ENCODE data around the gene HVCN1. TPM values are rescaled to one million over a fixed set of nuclear protein-coding genes. Genes with fewer than 3 reads are reported as not detected.
A peak's percentile ranks its signal among the peaks of the same experiment; 100 is the strongest.

Gene HVCN1
- total and polyA plus RNA-seq, 2 of the 13 experiments (the other 11 are each of a cell fraction or from before 2014, with no cell fraction given) = 0.49 to 1.3 TPM

DNA sequence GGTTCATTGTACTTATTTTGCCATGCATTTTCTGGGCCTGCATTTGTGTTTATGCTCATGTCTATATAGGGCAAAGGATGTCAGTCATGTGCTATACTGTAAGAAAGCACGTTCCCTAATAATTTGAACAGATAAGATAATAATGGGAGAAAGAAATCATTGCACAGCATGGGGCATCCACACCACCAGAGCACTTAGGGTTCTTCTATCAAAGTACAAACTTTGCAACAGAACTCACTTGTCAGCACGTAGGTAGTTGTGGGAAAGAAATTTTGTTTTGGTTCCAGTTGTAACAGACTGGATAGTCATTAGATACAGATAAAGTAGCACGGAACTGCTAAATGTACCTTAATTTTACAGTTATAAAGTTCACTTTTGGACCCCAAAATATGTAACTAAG lies 43.7 kb upstream of the HVCN1 start (continued):
- TF ChIP-seq ZNF552 (CRISPR knock-in tag; IDR thresholded peaks at IDR 0.05; ENCODE audit: borderline replicate concordance) (no peak), ATRX (CRISPR knock-in tag; IDR thresholded peaks at IDR 0.05; ENCODE audit: borderline replicate concordance) (no peak), ARNT (IDR thresholded peaks at IDR 0.05) (no peak), RBM39 (IDR thresholded peaks at IDR 0.05; ENCODE audit: low read depth, low read length, poor library complexity, severe bottlenecking) (no peak), ZNF296 (CRISPR knock-in tag; conservative IDR thresholded peaks at IDR 0.05) (no peak), ZNF605 (CRISPR knock-in tag; IDR thresholded peaks at IDR 0.05) (no peak)

DNA sequence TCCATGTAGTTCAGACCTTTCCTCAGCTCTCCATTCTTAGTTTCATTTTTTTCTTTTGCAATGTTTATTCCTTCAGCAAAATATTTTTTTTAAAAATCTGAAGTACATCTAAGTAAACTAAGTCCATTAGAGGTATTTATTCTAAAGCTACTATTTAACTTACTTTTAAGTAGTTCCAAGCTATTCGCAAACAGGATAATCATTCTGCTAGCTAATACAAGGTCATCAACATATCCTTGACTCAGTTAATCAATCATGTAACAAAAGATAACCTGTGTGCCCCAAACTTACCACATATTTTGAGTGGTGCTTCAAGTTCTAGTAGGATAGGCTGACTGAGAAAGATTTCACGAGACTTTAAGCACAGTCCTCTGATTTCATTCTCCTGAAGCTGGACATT lies 42.6 kb upstream of the HVCN1 start:
- 63% methylated on average over 2 of the region's 2 CpGs for WGBS (ENCODE audit: low lambda C conversion rate)
- intact Hi-C loops (cut with micrococcal nuclease; ENCODE audit: unreplicated experiment) (no loop called here), in situ Hi-C loops (cut with HindIII; ENCODE audit: extremely low pct_ligation_motif_present, low pct_unique_long_range_greater_than_20kb) (no loop called here)
- Histone ChIP-seq H3K9me3 (ENCODE audit: low read length) (no peaks in the 10 kb centered on the region), H3K4me3 (replicated peaks in 1 of 3; ENCODE audit: insufficient read depth in 1 of 3, low read depth in 2 of 3, low read length in 3 of 3) (no peak overlapping the region), H3K27ac (ENCODE audit: extremely low read length, insufficient read depth, low read length) (no peak overlapping the region), H3K27me3 (ENCODE audit: control insufficient read depth in 1 of 2, insufficient read depth in 2 of 2, low read length in 2 of 2) (no peaks in the 10 kb centered on the region), H3K4me2 (ENCODE audit: low read depth, low read length) (no peak overlapping the region), H2AFZ (ENCODE audit: low read length) (no peak overlapping the region), H3K9ac (ENCODE audit: insufficient read depth, low read depth, low read length) (no peak overlapping the region), H3K79me2 (ENCODE audit: insufficient read depth, low read length) (peaks cover 71% of the 10 kb centered on the region), H3K4me1 (ENCODE audit: insufficient read depth, low read length) (peaks cover 80% of the 10 kb centered on the region), H4K20me1 (ENCODE audit: insufficient read depth, low read length) (peaks cover 81% of the 10 kb centered on the region), H3K36me3 (replicated peaks in 1 of 2; ENCODE audit: control insufficient read depth in 1 of 2, insufficient read depth in 2 of 2, low read length in 2 of 2) (peaks cover 23 to 76% of the 10 kb centered on the region in 2 experiments)
- ATAC-seq (no peak; the same call in 2 of the 3 replicates), FAIRE-seq (peak; percentile 43), DNase-seq (ENCODE audit: low spot score) (no peak)
- ChIA-PET POLR2A (interaction anchor here (0.6 kb wide), 1 partner anchor 10 kb away, joined by 3 read pairs; no protein-coding TSS in a partner anchor), CTCF (ENCODE audit: low intra/inter-chr PET ratio, low total read pairs) (no interaction called here)
- BruUV-seq (replicated peaks) = no TSS peak
- 0 out of 2 replicates have a peak, but pooled peaks have one; percentile 45 for TF ChIP-seq GATAD2A (CRISPR knock-in tag; IDR thresholded peaks at IDR 0.05)
- 0 out of 2 replicates have a peak, but pooled peaks have one; percentile 20 for TF ChIP-seq ISL2 (CRISPR knock-in tag; IDR thresholded peaks at IDR 0.05)
- TF ChIP-seq, protein P1, sequence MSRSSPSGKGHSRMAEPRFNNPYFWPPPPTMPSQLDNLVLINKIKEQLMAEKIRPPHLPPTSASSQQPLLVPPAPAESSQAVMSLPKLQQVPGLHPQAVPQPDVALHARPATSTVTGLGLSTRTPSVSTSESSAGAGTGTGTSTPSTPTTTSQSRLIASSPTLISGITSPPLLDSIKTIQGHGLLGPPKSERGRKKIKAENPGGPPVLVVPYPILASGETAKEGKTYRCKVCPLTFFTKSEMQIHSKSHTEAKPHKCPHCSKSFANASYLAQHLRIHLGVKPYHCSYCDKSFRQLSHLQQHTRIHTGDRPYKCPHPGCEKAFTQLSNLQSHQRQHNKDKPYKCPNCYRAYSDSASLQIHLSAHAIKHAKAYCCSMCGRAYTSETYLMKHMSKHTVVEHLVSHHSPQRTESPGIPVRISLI (CRISPR knock-in tag; IDR thresholded peaks at IDR 0.05; ENCODE audit: borderline replicate concordance) = peak; percentile 29; the same call in 1 of the 2 replicates
- TF ChIP-seq, protein P2, sequence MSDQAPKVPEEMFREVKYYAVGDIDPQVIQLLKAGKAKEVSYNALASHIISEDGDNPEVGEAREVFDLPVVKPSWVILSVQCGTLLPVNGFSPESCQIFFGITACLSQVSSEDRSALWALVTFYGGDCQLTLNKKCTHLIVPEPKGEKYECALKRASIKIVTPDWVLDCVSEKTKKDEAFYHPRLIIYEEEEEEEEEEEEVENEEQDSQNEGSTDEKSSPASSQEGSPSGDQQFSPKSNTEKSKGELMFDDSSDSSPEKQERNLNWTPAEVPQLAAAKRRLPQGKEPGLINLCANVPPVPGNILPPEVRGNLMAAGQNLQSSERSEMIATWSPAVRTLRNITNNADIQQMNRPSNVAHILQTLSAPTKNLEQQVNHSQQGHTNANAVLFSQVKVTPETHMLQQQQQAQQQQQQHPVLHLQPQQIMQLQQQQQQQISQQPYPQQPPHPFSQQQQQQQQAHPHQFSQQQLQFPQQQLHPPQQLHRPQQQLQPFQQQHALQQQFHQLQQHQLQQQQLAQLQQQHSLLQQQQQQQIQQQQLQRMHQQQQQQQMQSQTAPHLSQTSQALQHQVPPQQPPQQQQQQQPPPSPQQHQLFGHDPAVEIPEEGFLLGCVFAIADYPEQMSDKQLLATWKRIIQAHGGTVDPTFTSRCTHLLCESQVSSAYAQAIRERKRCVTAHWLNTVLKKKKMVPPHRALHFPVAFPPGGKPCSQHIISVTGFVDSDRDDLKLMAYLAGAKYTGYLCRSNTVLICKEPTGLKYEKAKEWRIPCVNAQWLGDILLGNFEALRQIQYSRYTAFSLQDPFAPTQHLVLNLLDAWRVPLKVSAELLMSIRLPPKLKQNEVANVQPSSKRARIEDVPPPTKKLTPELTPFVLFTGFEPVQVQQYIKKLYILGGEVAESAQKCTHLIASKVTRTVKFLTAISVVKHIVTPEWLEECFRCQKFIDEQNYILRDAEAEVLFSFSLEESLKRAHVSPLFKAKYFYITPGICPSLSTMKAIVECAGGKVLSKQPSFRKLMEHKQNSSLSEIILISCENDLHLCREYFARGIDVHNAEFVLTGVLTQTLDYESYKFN (CRISPR knock-in tag; conservative IDR thresholded peaks at IDR 0.05) = 0 out of 2 replicates have a peak, but pooled peaks have one; percentile 30
- TF ChIP-seq SOX13 (IDR thresholded peaks at IDR 0.05) = no peak
- peak in 1 of 2 experiments; percentile 63; a peak in 2 of 4 replicates for TF ChIP-seq SOX13 (CRISPR knock-in tag; conservative IDR thresholded peaks at IDR 0.05 in 1 of 2, IDR thresholded peaks at IDR 0.05 in 1 of 2)
- TF ChIP-seq RBM22 (optimal IDR thresholded peaks at IDR 0.05; ENCODE audit: low read length) = peak; percentile 11
- TF ChIP-seq FOXJ3 (CRISPR knock-in tag; IDR thresholded peaks at IDR 0.05; ENCODE audit: borderline replicate concordance) = peak; percentile 52; the same call in 1 of the 2 replicates
- no peak for TF ChIP-seq MIER3 (CRISPR knock-in tag; IDR thresholded peaks at IDR 0.05; ENCODE audit: borderline replicate concordance)
- peak; percentile 73 for TF ChIP-seq ONECUT2 (CRISPR knock-in tag; IDR thresholded peaks at IDR 0.05)
- TF ChIP-seq, protein P3, sequence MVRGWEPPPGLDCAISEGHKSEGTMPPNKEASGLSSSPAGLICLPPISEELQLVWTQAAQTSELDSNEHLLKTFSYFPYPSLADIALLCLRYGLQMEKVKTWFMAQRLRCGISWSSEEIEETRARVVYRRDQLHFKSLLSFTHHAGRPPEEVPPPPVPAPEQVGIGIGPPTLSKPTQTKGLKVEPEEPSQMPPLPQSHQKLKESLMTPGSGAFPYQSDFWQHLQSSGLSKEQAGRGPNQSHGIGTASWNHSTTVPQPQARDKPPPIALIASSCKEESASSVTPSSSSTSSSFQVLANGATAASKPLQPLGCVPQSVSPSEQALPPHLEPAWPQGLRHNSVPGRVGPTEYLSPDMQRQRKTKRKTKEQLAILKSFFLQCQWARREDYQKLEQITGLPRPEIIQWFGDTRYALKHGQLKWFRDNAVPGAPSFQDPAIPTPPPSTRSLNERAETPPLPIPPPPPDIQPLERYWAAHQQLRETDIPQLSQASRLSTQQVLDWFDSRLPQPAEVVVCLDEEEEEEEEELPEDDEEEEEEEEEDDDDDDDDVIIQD (CRISPR knock-in tag; IDR thresholded peaks at IDR 0.05; ENCODE audit: low read depth) = no peak
- peak; percentile 59; the same call in 1 of the 2 replicates for TF ChIP-seq NKX3-1 (CRISPR knock-in tag; IDR thresholded peaks at IDR 0.05)
